ENCODE measurements around the gene CTBP1.

The CTBP1 gene

DNA sequence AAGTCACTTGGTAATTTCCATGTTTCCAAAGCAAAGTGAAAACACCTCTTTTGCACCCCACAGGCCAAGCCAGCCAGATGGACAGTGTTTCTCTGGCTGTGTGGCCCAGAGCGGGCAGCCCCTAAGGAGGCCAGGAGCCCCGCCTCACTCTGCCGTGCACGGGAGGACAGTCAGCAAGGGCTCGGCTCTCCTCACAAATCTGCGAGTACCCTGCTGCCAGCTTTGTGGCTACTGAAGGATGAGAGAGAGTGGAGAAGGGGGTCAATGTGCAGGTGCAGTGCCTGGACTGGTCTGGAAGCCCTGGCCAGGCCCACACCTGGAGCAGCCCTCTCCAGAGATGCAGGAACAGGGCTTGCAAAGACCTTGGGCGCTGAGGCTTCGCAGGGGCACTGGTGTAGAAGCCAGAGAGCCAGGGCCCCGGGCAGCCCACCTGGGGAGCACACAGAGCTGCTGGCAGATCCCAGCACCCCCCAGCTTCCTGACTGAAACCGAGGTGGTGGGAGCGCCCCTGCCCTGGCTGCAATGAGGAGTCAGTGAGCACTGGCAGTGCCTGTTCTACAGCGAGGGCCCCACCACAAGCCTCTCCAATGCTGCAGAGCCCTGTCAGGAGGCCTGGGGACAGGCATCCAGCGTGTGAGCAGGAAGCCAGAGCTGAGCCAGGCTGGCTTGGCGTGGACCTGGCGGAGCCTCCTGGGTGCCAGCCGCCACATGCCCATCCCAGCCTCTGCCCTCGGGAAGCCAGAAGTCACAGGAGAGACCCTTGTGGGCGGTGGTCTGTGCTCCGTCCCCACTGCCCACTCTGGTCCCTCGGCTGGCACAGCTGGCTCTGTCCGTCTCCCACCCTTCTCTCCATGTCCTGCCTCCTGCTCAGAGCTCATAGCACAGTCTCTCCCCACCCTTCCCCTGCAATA is 80.5 kb downstream of the CTBP1 start:
- no peak overlapping the region for H3K4me3 ChIP-seq (ENCODE audit: control insufficient read depth, low read depth, low read length)
- TF ChIP-seq CTCF (IDR thresholded peaks at IDR 0.05; ENCODE audit: control insufficient read depth, insufficient read depth, low read depth, low read length, missing control alignments), result no peak

GRCh38 chr4:1167244-1167949 is 81.5 kb downstream of the CTBP1 start:
- peak overlapping the region; percentile 26 for H3K4me3 ChIP-seq (ENCODE audit: control insufficient read depth, low read depth, low read length)
- DNase-seq (ENCODE audit: low read depth), result no peak
- peak; percentile 94 for TF ChIP-seq CTCF (IDR thresholded peaks at IDR 0.05; ENCODE audit: control insufficient read depth, insufficient read depth, low read depth, low read length, missing control alignments)

More for the DNA sequence above, 80.5 kb downstream of the CTBP1 start:
- no peak for DNase-seq (ENCODE audit: low read depth)

GRCh38 chr4:1166509-1167243 is 82.3 kb downstream of the CTBP1 start:
- no peak overlapping the region for H3K4me3 ChIP-seq (ENCODE audit: control insufficient read depth, low read depth, low read length)
- DNase-seq (ENCODE audit: low read depth), result no peak
- no peak for TF ChIP-seq CTCF (IDR thresholded peaks at IDR 0.05; ENCODE audit: control insufficient read depth, insufficient read depth, low read depth, low read length, missing control alignments)

GRCh38 chr4:1164956-1165545 is 83.9 kb downstream of the CTBP1 start:
- H3K4me3 ChIP-seq (ENCODE audit: control insufficient read depth, low read depth, low read length), result no peak overlapping the region
- TF ChIP-seq CTCF (IDR thresholded peaks at IDR 0.05; ENCODE audit: control insufficient read depth, insufficient read depth, low read depth, low read length, missing control alignments), result no peak
- no peak for DNase-seq (ENCODE audit: low read depth)

- no peak overlapping the region for H3K4me3 ChIP-seq (ENCODE audit: control insufficient read depth, low read depth, low read length)
- DNase-seq (ENCODE audit: low read depth), result no peak
- TF ChIP-seq CTCF (IDR thresholded peaks at IDR 0.05; ENCODE audit: control insufficient read depth, insufficient read depth, low read depth, low read length, missing control alignments), result no peak
Measured at GRCh38 chr4:1164444-1164843, 84.5 kb downstream of the CTBP1 start.

- TF ChIP-seq CTCF (IDR thresholded peaks at IDR 0.05; ENCODE audit: control insufficient read depth, insufficient read depth, low read depth, low read length, missing control alignments), result no peak
- DNase-seq (ENCODE audit: low read depth), result no peak
- H3K4me3 ChIP-seq (ENCODE audit: control insufficient read depth, low read depth, low read length), result no peak overlapping the region
Measured at GRCh38 chr4:1164040-1164439, 84.9 kb downstream of the CTBP1 start.
